Stimulated activated CD4-positive, alpha-beta T cell treated with anti-CD3 and anti-CD28 coated beads, Interleukin-2, amount 100 ng/mL, for 24 hours (primary cell): ENCODE results near the gene LMX1B.

Experiments used
- DNase-seq, 2 donors: peaks; one replicate each; pipeline ENCODE4 v3.0.0-alpha.2; 2020

The LMX1B gene

GRCh38 chr9:126661521-126662251 lies 48.0 kb downstream of the LMX1B start:
- DNase-seq: no peak

GRCh38 chr9:126663661-126664072 lies 49.9 kb downstream of the LMX1B start:
- DNase-seq: no peak

GRCh38 chr9:126664900-126665643 lies 51.3 kb downstream of the LMX1B start:
- no peak for DNase-seq

GRCh38 chr9:126665644-126666035 lies 51.9 kb downstream of the LMX1B start:
- no peak for DNase-seq

GRCh38 chr9:126666155-126666803 lies 52.6 kb downstream of the LMX1B start:
- no peak for DNase-seq

GRCh38 chr9:126667190-126668055 lies 53.7 kb downstream of the LMX1B start:
- no peak for DNase-seq

- DNase-seq: no peak
Measured at GRCh38 chr9:126668058-126668457, 54.3 kb downstream of the LMX1B start.

- DNase-seq: no peak
Measured at GRCh38 chr9:126669108-126669507, 55.4 kb downstream of the LMX1B start.

- no peak for DNase-seq
Measured at GRCh38 chr9:126670270-126670669, 56.5 kb downstream of the LMX1B start.

GRCh38 chr9:126671381-126671831 lies 57.7 kb downstream of the LMX1B start:
- no peak for DNase-seq

- no peak for DNase-seq
Measured at GRCh38 chr9:126671983-126672382, 58.3 kb downstream of the LMX1B start.

- no peak for DNase-seq
Measured at GRCh38 chr9:126672634-126673284, 59.0 kb downstream of the LMX1B start.

GRCh38 chr9:126673689-126674364 lies 60.1 kb downstream of the LMX1B start:
- DNase-seq: no peak

GRCh38 chr9:126674365-126675146 lies 60.8 kb downstream of the LMX1B start:
- DNase-seq: no peak

GRCh38 chr9:126675147-126675467 lies 61.4 kb downstream of the LMX1B start:
- no peak for DNase-seq

GRCh38 chr9:126676102-126676684 lies 62.5 kb downstream of the LMX1B start:
- DNase-seq: no peak

GRCh38 chr9:126676685-126677143 lies 63.0 kb downstream of the LMX1B start:
- peak in 1 of 2 donors; percentile 32 for DNase-seq

GRCh38 chr9:126677188-126678084 lies 63.7 kb downstream of the LMX1B start:
- no peak for DNase-seq

GRCh38 chr9:126678989-126679388 lies 65.3 kb downstream of the LMX1B start:
- DNase-seq: no peak
